Right lobe of liver (tissue), 4 donors: ENCODE measurements around the gene MACROD2.

Experiments
- CTCF ChIP-seq, 4 donors: fragments of 200-600 bp in 3 of 4; fragments of 450-650 bp in 1 of 4; IDR thresholded peaks; one replicate each; pipeline versions ENCODE4 v1.5.1 to v1.8.0; 2016 to 2022; ENCODE audit warnings: antibody characterized with exemption in 4 of 4, mild to moderate bottlenecking in 2 of 4
- POLR2A ChIP-seq: fragments of 450-650 bp; IDR thresholded peaks from one replicate; pipeline ENCODE4 v1.6.1; 2017; ENCODE audit warnings: antibody characterized with exemption, mild to moderate bottlenecking
- donor health status: DM: no; HTN: no; CAD: no.
- donor health status: DM: no; HTN: no; CAD: no.
- donor health status: DM: no; HTN: yes; CAD: no.

- TF ChIP-seq POLR2A (no peak), CTCF (IDR thresholded peaks at IDR 0.05) (no peak)
Observed at GRCh38 chr20:14910126-14910525, 914.8 kb downstream of the MACROD2 start.
